ENCODE measurements around the gene EPB41L4A.

- TF ChIP-seq EZH2phosphoT487 (IDR thresholded peaks at IDR 0.05; ENCODE audit: insufficient read depth, low read depth) (no peak), EZH2 (IDR thresholded peaks at IDR 0.05; ENCODE audit: insufficient read depth, poor library complexity, severe bottlenecking) (no peak)
Measured at GRCh38 chr5:112419986-112420864, 1.1 kb upstream of the EPB41L4A start.

All from GM23248 (cell line).